Activated CD8-positive, alpha-beta T cell treated with anti-CD3 and anti-CD28 coated beads for 36 hours (primary cell): ENCODE measurements around the gene POLE2. TPM values are rescaled to one million over a fixed set of nuclear protein-coding genes. Genes with fewer than 3 reads are reported as not detected.

ENCODE experiments used
- ATAC-seq: fragments of 200-7000 bp; cut with Tn5 transposase; one replicate; pipeline ENCODE4 v1.10.0; 2021; ENCODE audit warnings: mild to moderate bottlenecking, moderate library complexity
- CTCF ChIA-PET: fragments of 350-600 bp; sonication (Branson Sonifier 250); formaldehyde crosslinking; loops from one replicate; lab custom pipeline; 2021; ENCODE audit warnings: antibody characterized with exemption; lab: Charles Lee
- POLR2A ChIA-PET: fragments of 350-600 bp; sonication (Branson Sonifier 250); formaldehyde crosslinking; loops from one replicate; lab custom pipeline; 2021; ENCODE audit warnings: antibody characterized with exemption; lab: Charles Lee
- DNase-seq: peaks from one replicate; pipeline ENCODE4 v3.0.0-alpha.2; 2020
- H3K27ac Mint-ChIP-seq: one replicate; pipeline ENCODE4 v1.8.0; 2021; ENCODE audit warnings: mild to moderate bottlenecking, mixed read lengths
- H3K27me3 Mint-ChIP-seq: one replicate; pipeline ENCODE4 v1.8.0; 2021; ENCODE audit warnings: mixed read lengths
- H3K36me3 Mint-ChIP-seq: one replicate; pipeline ENCODE4 v1.8.0; 2021; ENCODE audit warnings: low read depth, mixed read lengths
- H3K4me1 Mint-ChIP-seq: one replicate; pipeline ENCODE4 v1.8.0; 2021; ENCODE audit warnings: low read depth, mixed read lengths
- H3K4me3 Mint-ChIP-seq: one replicate; pipeline ENCODE4 v1.8.0; 2021; ENCODE audit warnings: mild to moderate bottlenecking, moderate library complexity, mixed read lengths
- H3K9me3 Mint-ChIP-seq: one replicate; pipeline ENCODE4 v1.8.0; 2021; ENCODE audit warnings: mixed read lengths
- CTCF ChIP-seq: fragments of 200-600 bp; IDR thresholded peaks from one replicate; pipeline ENCODE4 v1.8.0; 2022; ENCODE audit warnings: antibody characterized with exemption, mild to moderate bottlenecking
- intact Hi-C: fragments of 100-400 bp; cut with micrococcal nuclease; formaldehyde crosslinking; loops from one replicate; pipeline ENCODE4 v1.10.0; 2022
- total RNA-seq, 2 experiments: library from RNA; stranded (reverse); gene quantifications; one replicate each; pipeline ENCODE4 v1.2.3, GENCODE V29; 2021

POLE2 gene
- total RNA-seq, 2 experiments from 2014 or later: 36.3 to 36.5 TPM

GRCh38 chr14:49607583-49607982 lies 80.4 kb downstream of the POLE2 start:
- peaks cover 29% of the 10 kb centered on the region for H3K36me3 Mint-ChIP-seq
- ChIA-PET CTCF (interaction anchor here (1.4 kb wide), 1 partner anchor 21 kb away, joined by 5 read pairs; no protein-coding TSS in a partner anchor), POLR2A (interaction anchor here (1.2 to 1.8 kb wide), 3 partner anchors 9 to 21 kb away, joined by 3 to 4 read pairs (median 4); partner anchors contain the start of genes MGAT2, RPL36AL and RPS29)
- ATAC-seq: no peak
- DNase-seq: no peak
- H3K27me3 Mint-ChIP-seq: no peaks in the 10 kb centered on the region
- TF ChIP-seq CTCF: no peak
- H3K4me1 Mint-ChIP-seq: peaks cover 10% of the 10 kb centered on the region
- H3K27ac Mint-ChIP-seq: no peak overlapping the region
- H3K4me3 Mint-ChIP-seq: no peak overlapping the region
- intact Hi-C loops: no loop called here
- H3K9me3 Mint-ChIP-seq: no peaks in the 10 kb centered on the region

GRCh38 chr14:49598485-49599300 lies 89.3 kb downstream of the POLE2 start, which contains the start of gene LRR1:
TSS of gene LRR1 (plus strand) at chr14:49598940. CDS start at chr14:49599021, 81 bp downstream.
- peak within 1 kb of the TSS; percentile 98 for H3K27ac Mint-ChIP-seq
- no peaks in the 10 kb centered on the region for H3K9me3 Mint-ChIP-seq
- POLR2A ChIA-PET: interaction anchor here (0.7 to 6.9 kb wide), 16 partner anchors 10 to 1164 kb away, joined by 3 to 110 read pairs (median 4); partner anchors contain the start of genes DNAAF2, MGAT2, RPL36AL and RPS29
- CTCF ChIA-PET: interaction anchor here (0.8 to 3.4 kb wide), 7 partner anchors 12 to 263 kb away, joined by 3 to 27 read pairs (median 4); partner anchors contain the start of genes MGAT2, RPL36AL and RPS29
- H3K27me3 Mint-ChIP-seq: no peaks in the 10 kb centered on the region
- ATAC-seq: peak; percentile 86
- TF ChIP-seq CTCF: no peak
- H3K4me3 Mint-ChIP-seq: peak within 1 kb of the TSS; percentile 98
- peak; percentile 89 for DNase-seq
- peaks cover 14% of the 10 kb centered on the region for H3K36me3 Mint-ChIP-seq
- peaks cover 18% of the 10 kb centered on the region for H3K4me1 Mint-ChIP-seq
- intact Hi-C loops: loop anchor here (1.0 kb wide), 1 partner anchor 21 kb away; no protein-coding TSS in a partner anchor

GRCh38 chr14:49598189-49598484 lies 89.9 kb downstream of the POLE2 start:
- Mint-ChIP-seq H3K9me3 (no peaks in the 10 kb centered on the region), H3K36me3 (peaks cover 13% of the 10 kb centered on the region), H3K27ac (peak overlapping the region; percentile 98), H3K4me3 (peak overlapping the region; percentile 98), H3K27me3 (no peaks in the 10 kb centered on the region), H3K4me1 (peaks cover 18% of the 10 kb centered on the region)
- no peak for TF ChIP-seq CTCF
- CTCF ChIA-PET: interaction anchor here (1.2 to 3.4 kb wide), 5 partner anchors 11 to 264 kb away, joined by 4 to 27 read pairs (median 5); partner anchors contain the start of genes MGAT2, RPL36AL and RPS29
- ATAC-seq (peak; percentile 4), DNase-seq (no peak)
- POLR2A ChIA-PET: interaction anchor here (0.8 to 6.9 kb wide), 5 partner anchors 9 to 36 kb away, joined by 3 to 110 read pairs (median 10); partner anchors contain the start of genes DNAAF2, MGAT2, RPL36AL and RPS29
- intact Hi-C loops: no loop called here

- ChIA-PET POLR2A (interaction anchor here (0.7 to 6.9 kb wide), 3 partner anchors 9 to 26 kb away, joined by 3 to 110 read pairs (median 8); partner anchors contain the start of gene RPS29), CTCF (interaction anchor here (1.9 kb wide), 1 partner anchor 8 kb away, joined by 15 read pairs; the partner anchor contains the start of gene RPS29)
- Mint-ChIP-seq H3K36me3 (no peaks in the 10 kb centered on the region), H3K27me3 (no peaks in the 10 kb centered on the region), H3K4me3 (no peak overlapping the region), H3K9me3 (no peaks in the 10 kb centered on the region), H3K27ac (no peak overlapping the region), H3K4me1 (peaks cover 10% of the 10 kb centered on the region)
- intact Hi-C loops: no loop called here
- ATAC-seq (no peak), DNase-seq (no peak)
- TF ChIP-seq CTCF: no peak
These were observed 93.5 kb downstream of the POLE2 start for GRCh38 chr14:49594347-49595091.

Other genes starting within 250 kb of the POLE2 start
- 1,000 to 10,000 TPM; 2,041 to 2,284 TPM for gene RPS29, start 101.8 kb downstream of the POLE2 start, total RNA-seq
- 10 to 100 TPM; 44.3 to 46.4 TPM for gene LRR1, start 89.3 kb downstream of the POLE2 start, total RNA-seq
- 100 to 1,000 TPM; 214 to 231 TPM for gene RPL36AL, start 67.6 kb downstream of the POLE2 start, total RNA-seq
- gene MGAT2, start 67.4 kb downstream of the POLE2 start, total RNA-seq: 10 to 100 TPM; 30.2 to 32.7 TPM
- gene DNAAF2, start 53.0 kb downstream of the POLE2 start, total RNA-seq: 10 to 100 TPM; 10.4 to 11.0 TPM
- gene KLHDC1, start 4.9 kb upstream of the POLE2 start, total RNA-seq: 1 to 10 TPM in 1 of 2 experiments, under 1 TPM in 1; 0.98 to 1.2 TPM
- 10 to 100 TPM; 21.1 to 23.4 TPM for gene KLHDC2, start 79.9 kb upstream of the POLE2 start, total RNA-seq
- gene NEMF, start 164.6 kb upstream of the POLE2 start, total RNA-seq: 10 to 100 TPM; 62.3 to 63.8 TPM
- 100 to 1,000 TPM; 170 TPM for gene ARF6, start 204.9 kb upstream of the POLE2 start, total RNA-seq